22Rv1 (cell line): ENCODE results near the gene ARVCF.

Experiments used
- CTCF ChIP-seq: fragments of 450-650 bp; IDR thresholded peaks from 2 replicates; pipeline ENCODE4 v1.5.1; 2017; ENCODE audit warnings: mild to moderate bottlenecking
- ZFX ChIP-seq: fragments of 450-650 bp; IDR thresholded peaks from 2 replicates; pipeline ENCODE4 v1.6.1; 2017; ENCODE audit warnings: antibody characterized with exemption, borderline replicate concordance

DNA sequence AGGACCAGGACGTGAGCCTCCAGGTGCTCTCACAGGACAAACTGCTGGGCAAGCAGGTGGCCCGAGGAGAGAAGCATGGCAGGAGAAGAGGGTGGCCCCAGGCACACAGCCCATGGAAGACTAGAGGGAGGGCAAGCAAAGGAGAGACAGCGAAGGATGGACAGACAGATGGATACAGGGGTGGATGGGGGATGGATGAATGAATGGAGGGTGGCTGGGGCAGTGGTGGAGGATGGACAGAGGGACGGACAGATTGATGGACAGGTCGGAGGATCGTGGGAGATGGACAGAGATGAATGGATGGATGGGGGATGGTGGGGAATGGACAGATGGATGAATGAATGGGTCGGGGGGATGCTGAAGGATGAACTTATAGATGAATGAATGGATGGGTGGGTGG, 22.7 kb downstream of the ARVCF start:
- TF ChIP-seq CTCF = no peak
- no peak for TF ChIP-seq ZFX
